ENCODE results near the gene CTNNB1. TPM values are rescaled to one million over a fixed set of nuclear protein-coding genes. Genes with fewer than 3 reads are reported as not detected.

CTNNB1 gene
- total and polyA plus RNA-seq, 2 of the 8 experiments (the other 6 are each of a cell fraction or from before 2014, with no cell fraction given), result 356 to 579 TPM

DNA sequence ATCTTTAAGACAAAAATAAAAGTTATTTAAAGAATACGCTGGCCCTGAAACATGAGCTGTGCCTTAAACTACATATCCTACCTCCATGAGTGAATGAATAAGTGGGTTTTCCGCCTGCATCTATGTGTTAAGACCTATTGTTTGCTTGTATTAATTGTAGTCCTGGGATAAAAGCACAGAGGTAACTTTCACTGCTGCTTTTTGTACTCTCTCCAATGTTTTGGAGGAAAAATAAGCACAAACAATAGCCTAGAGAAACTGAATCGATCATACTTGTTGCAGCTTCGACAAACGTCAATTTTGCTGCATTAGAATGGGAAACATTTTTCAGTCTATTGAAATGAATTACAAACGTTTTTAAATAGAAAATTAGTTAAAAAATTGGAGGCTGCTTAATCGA is 1.3 kb upstream of the CTNNB1 start (continued):
- TF ChIP-seq PHF8 (conservative IDR thresholded peaks at IDR 0.05; ENCODE audit: low read depth, low read length) (no peak), BCL11A (IDR thresholded peaks at IDR 0.05; ENCODE audit: low read depth in 2 of 2, low read length in 2 of 2) (no peak), YY1 (IDR thresholded peaks at IDR 0.05; ENCODE audit: low read depth, low read length) (no peak)

All from H1 (cell line).